Right ventricle myocardium inferior (tissue), 1 donor: ENCODE data around the gene IFITM10. TPM values are rescaled to one million over a fixed set of nuclear protein-coding genes. Genes with fewer than 3 reads are reported as not detected.

Experiments
- ATAC-seq: fragments of 200-7000 bp; cut with Tn5 transposase; one replicate; pipeline ENCODE4 v1.9.1; 2020; ENCODE audit warnings: mild to moderate bottlenecking, moderate library complexity
- DNase-seq: peaks from one replicate; pipeline ENCODE4 v3.0.0; 2021; ENCODE audit errors: missing footprints
- intact Hi-C: fragments of 100-400 bp; cut with DNase I; formaldehyde crosslinking; loops from one replicate; pipeline ENCODE4 v1.11.0; 2022
- total RNA-seq: library from RNA; stranded (reverse); fragmentation: NEBNext Ultra II Directional; extraction: Animal tissue kit (Norgen Biotek cat#: 25700); gene quantifications from one replicate; pipeline ENCODE4 v1.2.1, GENCODE V29; 2021
- donor health status: DM: no; HTN: yes; CAD: no; lungs with severe emphysema.

The IFITM10 gene
- total RNA-seq, 1 donor from 2014 or later: 0.92 TPM

GRCh38 chr11:1732418-1733008, 17.9 kb downstream of the IFITM10 start:
- DNase-seq (no peak), ATAC-seq (no peak)
- intact Hi-C loops: no loop called here

GRCh38 chr11:1731451-1732059, 18.8 kb downstream of the IFITM10 start:
- intact Hi-C loops: no loop called here
- no peak for DNase-seq
- no peak for ATAC-seq

- ATAC-seq: no peak
- intact Hi-C loops: no loop called here
- no peak for DNase-seq
These were observed 20.3 kb downstream of the IFITM10 start for GRCh38 chr11:1730059-1730629.

- intact Hi-C loops: no loop called here
- ATAC-seq: no peak
- DNase-seq: no peak
These were observed 20.7 kb downstream of the IFITM10 start for GRCh38 chr11:1729692-1730011.

GRCh38 chr11:1728931-1729691, 21.3 kb downstream of the IFITM10 start:
- ATAC-seq (no peak), DNase-seq (no peak)
- intact Hi-C loops: no loop called here

GRCh38 chr11:1728301-1728700, 22.1 kb downstream of the IFITM10 start:
- intact Hi-C loops: no loop called here
- DNase-seq (no peak), ATAC-seq (no peak)

- DNase-seq: no peak
- no peak for ATAC-seq
- intact Hi-C loops: no loop called here
These were observed 22.5 kb downstream of the IFITM10 start for GRCh38 chr11:1727861-1728260.

GRCh38 chr11:1727096-1727690, 23.2 kb downstream of the IFITM10 start:
- no peak for DNase-seq
- ATAC-seq: no peak
- intact Hi-C loops: no loop called here

GRCh38 chr11:1719781-1720180, 30.6 kb downstream of the IFITM10 start:
- intact Hi-C loops: loop anchor here (5.0 kb wide), 1 partner anchor 43 kb away; the partner anchor contains the start of gene CTSD

GRCh38 chr11:1718326-1718725, 32.1 kb downstream of the IFITM10 start:
- intact Hi-C loops: loop anchor here (5.0 kb wide), 1 partner anchor 44 kb away; the partner anchor contains the start of gene CTSD
- no peak for ATAC-seq
- DNase-seq: no peak

More at GRCh38 chr11:1719781-1720180, 30.6 kb downstream of the IFITM10 start:
- no peak for ATAC-seq
- no peak for DNase-seq

- intact Hi-C loops: loop anchor here (5.0 kb wide), 1 partner anchor 45 kb away; the partner anchor contains the start of gene CTSD
- ATAC-seq (peak; percentile 71), DNase-seq (peak; percentile 66)
These were observed 32.6 kb downstream of the IFITM10 start for GRCh38 chr11:1717745-1718144.

GRCh38 chr11:1714908-1715885, 35.2 kb downstream of the IFITM10 start:
- ATAC-seq: peak; percentile 82
- no peak for DNase-seq
- intact Hi-C loops: loop anchor here (5.0 kb wide), 1 partner anchor 47 kb away; the partner anchor contains the start of gene CTSD

GRCh38 chr11:1708716-1709115, 41.7 kb downstream of the IFITM10 start:
- DNase-seq: no peak
- intact Hi-C loops: no loop called here
- ATAC-seq: no peak

GRCh38 chr11:1707751-1708150, 42.6 kb downstream of the IFITM10 start:
- intact Hi-C loops: no loop called here
- ATAC-seq: no peak
- DNase-seq: no peak

GRCh38 chr11:1706634-1707400, 43.6 kb downstream of the IFITM10 start:
- intact Hi-C loops: no loop called here
- ATAC-seq (peak; percentile 81), DNase-seq (peak; percentile 74)

- no peak for DNase-seq
- intact Hi-C loops: no loop called here
- ATAC-seq: no peak
These were observed 45.0 kb downstream of the IFITM10 start for GRCh38 chr11:1705126-1706052.
